ENCODE results near the gene CELSR2. TPM values are rescaled to one million over a fixed set of nuclear protein-coding genes. Genes with fewer than 3 reads are reported as not detected.

Gene CELSR2
- polyA plus RNA-seq, 1 donor: 11.3 TPM

- WGBS (ENCODE audit: insufficient coverage, low lambda C conversion rate): no CpG with 5 or more reads among the region's 4 CpGs
- H3K4me1 ChIP-seq (ENCODE audit: control insufficient read depth, insufficient read depth, low read length): no peaks in the 10 kb centered on the region
- no peak overlapping the region for H3K27ac ChIP-seq (ENCODE audit: low read length)
- no peak for DNase-seq
- H3K4me3 ChIP-seq (ENCODE audit: low read length): no peak overlapping the region
- H3K36me3 ChIP-seq (ENCODE audit: control insufficient read depth, insufficient read depth, low read length): peaks cover 25% of the 10 kb centered on the region
- H3K9me3 ChIP-seq (ENCODE audit: control insufficient read depth, low read depth, low read length): no peaks in the 10 kb centered on the region
- no peaks in the 10 kb centered on the region for H3K27me3 ChIP-seq (ENCODE audit: control insufficient read depth, insufficient read depth, low read length)
Measured at GRCh38 chr1:109265016-109265415, 15.7 kb downstream of the CELSR2 start.

DNA sequence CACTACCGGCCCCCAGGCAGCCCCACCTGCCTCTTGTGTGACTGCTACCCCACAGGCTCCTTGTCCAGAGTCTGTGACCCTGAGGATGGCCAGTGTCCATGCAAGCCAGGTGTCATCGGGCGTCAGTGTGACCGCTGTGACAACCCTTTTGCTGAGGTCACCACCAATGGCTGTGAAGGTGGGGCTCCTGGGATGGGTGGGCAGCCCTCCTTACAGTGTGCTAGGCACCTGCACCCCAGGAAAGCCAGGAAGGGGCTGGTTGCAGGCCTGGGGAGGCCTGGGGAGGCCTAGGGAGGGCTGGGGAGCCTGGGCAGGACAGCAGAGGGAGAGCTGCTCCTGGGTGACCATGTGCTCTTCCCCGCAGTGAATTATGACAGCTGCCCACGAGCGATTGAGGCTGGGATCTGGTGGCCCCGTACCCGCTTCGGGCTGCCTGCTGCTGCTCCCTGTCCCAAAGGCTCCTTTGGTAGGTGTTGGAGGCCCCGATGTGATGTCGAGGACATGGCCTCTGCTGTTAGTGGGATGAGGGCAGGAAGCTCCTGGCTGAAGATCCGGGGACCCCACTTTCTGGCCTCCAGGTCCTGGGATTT, 16.5 kb downstream of the CELSR2 start:
- 100% methylated on average over 1 of the region's 13 CpGs for WGBS (ENCODE audit: insufficient coverage, low lambda C conversion rate)
- Histone ChIP-seq H3K27ac (ENCODE audit: low read length) (no peak overlapping the region), H3K4me3 (ENCODE audit: low read length) (no peak overlapping the region), H3K9me3 (ENCODE audit: control insufficient read depth, low read depth, low read length) (no peaks in the 10 kb centered on the region), H3K36me3 (ENCODE audit: control insufficient read depth, insufficient read depth, low read length) (peaks cover 29% of the 10 kb centered on the region), H3K4me1 (ENCODE audit: control insufficient read depth, insufficient read depth, low read length) (no peaks in the 10 kb centered on the region), H3K27me3 (ENCODE audit: control insufficient read depth, insufficient read depth, low read length) (no peaks in the 10 kb centered on the region)
- no peak for DNase-seq

- no peaks in the 10 kb centered on the region for H3K9me3 ChIP-seq (ENCODE audit: control insufficient read depth, low read depth, low read length)
- H3K36me3 ChIP-seq (ENCODE audit: control insufficient read depth, insufficient read depth, low read length): peaks cover 32% of the 10 kb centered on the region
- no CpG with 5 or more reads among the region's 11 CpGs for WGBS (ENCODE audit: insufficient coverage, low lambda C conversion rate)
- no peaks in the 10 kb centered on the region for H3K4me1 ChIP-seq (ENCODE audit: control insufficient read depth, insufficient read depth, low read length)
- H3K27me3 ChIP-seq (ENCODE audit: control insufficient read depth, insufficient read depth, low read length): no peaks in the 10 kb centered on the region
- DNase-seq: no peak
- H3K4me3 ChIP-seq (ENCODE audit: low read length): no peak overlapping the region
- H3K27ac ChIP-seq (ENCODE audit: low read length): no peak overlapping the region
Measured at GRCh38 chr1:109266965-109267364, 17.6 kb downstream of the CELSR2 start.

DNA sequence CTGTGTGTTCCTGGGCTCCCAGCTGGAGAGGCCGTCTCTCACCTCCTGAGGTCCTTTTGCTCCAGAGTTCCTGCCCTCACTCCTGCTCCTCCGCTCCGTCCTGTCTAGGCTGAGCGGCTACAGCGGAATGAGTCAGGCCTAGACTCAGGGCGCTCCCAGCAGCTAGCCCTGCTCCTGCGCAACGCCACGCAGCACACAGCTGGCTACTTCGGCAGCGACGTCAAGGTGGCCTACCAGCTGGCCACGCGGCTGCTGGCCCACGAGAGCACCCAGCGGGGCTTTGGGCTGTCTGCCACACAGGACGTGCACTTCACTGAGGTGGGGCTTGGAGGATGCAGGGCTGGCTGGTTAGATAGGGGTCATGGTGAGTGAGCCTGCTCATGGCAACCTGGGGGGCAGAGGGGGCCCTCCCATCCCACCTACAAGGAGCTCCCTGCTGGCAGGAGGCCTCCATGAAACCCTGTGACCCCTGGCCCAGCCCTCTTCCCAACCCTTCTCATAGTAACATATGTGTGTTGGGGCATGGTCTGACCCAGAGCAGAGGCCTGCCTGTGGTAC, 18.5 kb downstream of the CELSR2 start:
- DNase-seq: no peak
- H3K4me3 ChIP-seq (ENCODE audit: low read length): no peak overlapping the region
- H3K27me3 ChIP-seq (ENCODE audit: control insufficient read depth, insufficient read depth, low read length): no peaks in the 10 kb centered on the region
- H3K4me1 ChIP-seq (ENCODE audit: control insufficient read depth, insufficient read depth, low read length): peaks cover 5% of the 10 kb centered on the region
- no peaks in the 10 kb centered on the region for H3K9me3 ChIP-seq (ENCODE audit: control insufficient read depth, low read depth, low read length)
- no peak overlapping the region for H3K27ac ChIP-seq (ENCODE audit: low read length)
- WGBS (ENCODE audit: insufficient coverage, low lambda C conversion rate): no CpG with 5 or more reads among the region's 17 CpGs
- H3K36me3 ChIP-seq (ENCODE audit: control insufficient read depth, insufficient read depth, low read length): peaks cover 35% of the 10 kb centered on the region

- peaks cover 35% of the 10 kb centered on the region for H3K36me3 ChIP-seq (ENCODE audit: control insufficient read depth, insufficient read depth, low read length)
- H3K4me1 ChIP-seq (ENCODE audit: control insufficient read depth, insufficient read depth, low read length): peaks cover 13% of the 10 kb centered on the region
- peaks cover 2% of the 10 kb centered on the region for H3K9me3 ChIP-seq (ENCODE audit: control insufficient read depth, low read depth, low read length)
- no peak for DNase-seq
- no CpG with 5 or more reads among the region's 29 CpGs for WGBS (ENCODE audit: insufficient coverage, low lambda C conversion rate)
- H3K27me3 ChIP-seq (ENCODE audit: control insufficient read depth, insufficient read depth, low read length): no peaks in the 10 kb centered on the region
- H3K4me3 ChIP-seq (ENCODE audit: low read length): no peak overlapping the region
- no peak overlapping the region for H3K27ac ChIP-seq (ENCODE audit: low read length)
Measured at GRCh38 chr1:109268431-109269211, 19.3 kb downstream of the CELSR2 start.

DNA sequence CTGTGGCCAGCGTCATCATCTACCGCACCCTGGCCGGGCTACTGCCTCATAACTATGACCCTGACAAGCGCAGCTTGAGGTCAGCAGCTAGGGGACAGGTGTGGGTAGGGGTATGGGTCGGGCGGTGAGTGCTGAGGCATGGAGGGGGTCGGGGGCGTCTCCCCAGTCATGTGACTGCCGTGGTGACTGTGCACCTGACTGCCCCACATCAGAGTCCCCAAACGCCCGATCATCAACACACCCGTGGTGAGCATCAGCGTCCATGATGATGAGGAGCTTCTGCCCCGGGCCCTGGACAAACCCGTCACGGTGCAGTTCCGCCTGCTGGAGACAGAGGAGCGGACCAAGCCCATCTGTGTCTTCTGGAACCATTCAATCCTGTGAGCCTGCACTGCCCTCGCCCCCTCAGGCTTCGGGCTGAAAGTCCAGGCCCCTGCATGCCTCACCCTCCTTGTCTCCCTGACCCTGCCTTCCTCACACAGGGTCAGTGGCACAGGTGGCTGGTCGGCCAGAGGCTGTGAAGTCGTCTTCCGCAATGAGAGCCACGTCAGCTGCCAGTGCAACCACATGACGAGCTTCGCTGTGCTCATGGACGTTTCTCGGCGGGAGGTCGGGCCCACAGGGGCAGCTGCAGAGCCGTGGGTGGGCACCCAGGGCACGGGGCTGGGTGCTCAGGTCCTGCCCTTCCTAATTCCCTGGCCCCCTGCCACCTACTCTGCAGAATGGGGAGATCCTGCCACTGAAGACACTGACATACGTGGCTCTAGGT, 20.1 kb downstream of the CELSR2 start:
- Histone ChIP-seq H3K4me1 (ENCODE audit: control insufficient read depth, insufficient read depth, low read length) (peaks cover 21% of the 10 kb centered on the region), H3K36me3 (ENCODE audit: control insufficient read depth, insufficient read depth, low read length) (peaks cover 35% of the 10 kb centered on the region), H3K9me3 (ENCODE audit: control insufficient read depth, low read depth, low read length) (peaks cover 2% of the 10 kb centered on the region), H3K27me3 (ENCODE audit: control insufficient read depth, insufficient read depth, low read length) (no peaks in the 10 kb centered on the region), H3K4me3 (ENCODE audit: low read length) (no peak overlapping the region), H3K27ac (ENCODE audit: low read length) (no peak overlapping the region)
- WGBS (ENCODE audit: insufficient coverage, low lambda C conversion rate): no CpG with 5 or more reads among the region's 33 CpGs
- no peak for DNase-seq

GRCh38 chr1:109269981-109270622, 20.8 kb downstream of the CELSR2 start:
- Histone ChIP-seq H3K27ac (ENCODE audit: low read length) (no peak overlapping the region), H3K36me3 (ENCODE audit: control insufficient read depth, insufficient read depth, low read length) (peaks cover 28% of the 10 kb centered on the region), H3K9me3 (ENCODE audit: control insufficient read depth, low read depth, low read length) (peaks cover 2% of the 10 kb centered on the region), H3K4me1 (ENCODE audit: control insufficient read depth, insufficient read depth, low read length) (peaks cover 27% of the 10 kb centered on the region), H3K4me3 (ENCODE audit: low read length) (no peak overlapping the region), H3K27me3 (ENCODE audit: control insufficient read depth, insufficient read depth, low read length) (no peaks in the 10 kb centered on the region)
- no peak for DNase-seq
- no CpG with 5 or more reads among the region's 17 CpGs for WGBS (ENCODE audit: insufficient coverage, low lambda C conversion rate)

DNA sequence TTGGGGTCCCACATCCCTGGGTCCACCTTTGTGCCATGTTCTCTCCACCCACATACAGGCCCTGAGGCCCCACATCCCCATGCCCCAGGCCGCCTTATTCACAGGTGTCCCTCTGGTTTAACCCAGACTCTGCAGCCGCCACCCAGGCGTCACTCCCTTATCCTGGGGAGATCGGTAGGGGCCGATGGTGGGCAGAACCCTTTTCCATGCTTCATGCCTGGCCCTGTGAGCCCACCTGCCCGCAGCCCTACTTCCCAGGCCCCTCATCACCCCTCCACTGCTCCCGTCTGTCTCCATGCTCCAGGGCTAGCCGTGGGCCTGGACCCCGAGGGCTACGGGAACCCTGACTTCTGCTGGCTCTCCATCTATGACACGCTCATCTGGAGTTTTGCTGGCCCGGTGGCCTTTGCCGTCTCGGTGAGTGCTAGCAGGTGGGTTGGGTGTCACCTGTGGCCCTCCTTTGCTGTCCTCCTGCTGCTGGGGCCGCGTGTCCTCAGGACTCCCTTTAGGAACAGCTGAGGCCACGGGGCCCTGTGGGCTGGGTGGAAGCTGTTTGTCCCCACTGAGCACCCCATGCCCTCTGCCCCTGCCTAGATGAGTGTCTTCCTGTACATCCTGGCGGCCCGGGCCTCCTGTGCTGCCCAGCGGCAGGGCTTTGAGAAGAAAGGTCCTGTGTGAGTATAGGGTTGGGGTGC, 21.4 kb downstream of the CELSR2 start:
- Histone ChIP-seq H3K9me3 (ENCODE audit: control insufficient read depth, low read depth, low read length) (peaks cover 2% of the 10 kb centered on the region), H3K4me1 (ENCODE audit: control insufficient read depth, insufficient read depth, low read length) (peaks cover 33% of the 10 kb centered on the region), H3K27me3 (ENCODE audit: control insufficient read depth, insufficient read depth, low read length) (no peaks in the 10 kb centered on the region), H3K36me3 (ENCODE audit: control insufficient read depth, insufficient read depth, low read length) (peaks cover 25% of the 10 kb centered on the region), H3K27ac (ENCODE audit: low read length) (no peak overlapping the region), H3K4me3 (ENCODE audit: low read length) (no peak overlapping the region)
- DNase-seq: no peak
- no CpG with 5 or more reads among the region's 20 CpGs for WGBS (ENCODE audit: insufficient coverage, low lambda C conversion rate)

DNA sequence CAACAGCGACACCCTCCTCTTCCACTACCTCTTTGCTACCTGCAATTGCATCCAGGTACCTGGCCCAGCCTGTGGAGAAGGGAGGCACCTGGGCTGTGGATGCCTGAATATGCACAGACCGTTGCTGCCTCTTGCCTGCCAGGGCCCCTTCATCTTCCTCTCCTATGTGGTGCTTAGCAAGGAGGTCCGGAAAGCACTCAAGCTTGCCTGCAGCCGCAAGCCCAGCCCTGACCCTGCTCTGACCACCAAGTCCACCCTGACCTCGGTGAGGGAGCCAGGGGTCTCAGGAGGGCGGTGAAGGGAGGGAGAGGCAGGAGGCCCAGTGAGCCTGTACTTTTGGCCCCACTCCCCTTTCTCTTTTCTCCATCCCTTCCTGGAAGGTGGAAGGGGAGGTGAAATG, 22.1 kb downstream of the CELSR2 start:
- Histone ChIP-seq H3K4me3 (ENCODE audit: low read length) (no peak overlapping the region), H3K27ac (ENCODE audit: low read length) (no peak overlapping the region), H3K36me3 (ENCODE audit: control insufficient read depth, insufficient read depth, low read length) (peaks cover 25% of the 10 kb centered on the region), H3K9me3 (ENCODE audit: control insufficient read depth, low read depth, low read length) (peaks cover 2% of the 10 kb centered on the region), H3K27me3 (ENCODE audit: control insufficient read depth, insufficient read depth, low read length) (no peaks in the 10 kb centered on the region), H3K4me1 (ENCODE audit: control insufficient read depth, insufficient read depth, low read length) (peaks cover 36% of the 10 kb centered on the region)
- DNase-seq: no peak
- no CpG with 5 or more reads among the region's 6 CpGs for WGBS (ENCODE audit: insufficient coverage, low lambda C conversion rate)

All from large intestine (tissue), 3 donors.